Measurements from ENCODE around the gene GRK5. TPM values are rescaled to one million over a fixed set of nuclear protein-coding genes. Genes with fewer than 3 reads are reported as not detected.

GRK5 gene
- total and polyA plus RNA-seq, 2 donors from 2014 or later, result 7.3 to 18.7 TPM

GRCh38 chr10:119302591-119303253 lies 95.4 kb downstream of the GRK5 start:
- no peak overlapping the region for H3K27ac ChIP-seq (ENCODE audit: low read depth in 2 of 2, low read length in 2 of 2)

GRCh38 chr10:119303886-119304285 lies 96.5 kb downstream of the GRK5 start:
- Histone ChIP-seq H3K4me1 (ENCODE audit: control insufficient read depth in 2 of 3, insufficient read depth in 2 of 3, low read depth in 1 of 3, low read length in 3 of 3) (no peaks in the 10 kb centered on the region), H3K36me3 (ENCODE audit: control insufficient read depth in 2 of 3, insufficient read depth in 3 of 3, low read length in 3 of 3) (no peaks in the 10 kb centered on the region), H3K27ac (ENCODE audit: low read depth in 2 of 2, low read length in 2 of 2) (no peak overlapping the region), H3K27me3 (ENCODE audit: control insufficient read depth, insufficient read depth, low read length) (no peaks in the 10 kb centered on the region), H3K4me3 (ENCODE audit: low read length in 3 of 3) (no peak overlapping the region), H3K9me3 (ENCODE audit: control insufficient read depth in 2 of 3, insufficient read depth in 1 of 3, low read length in 3 of 3) (no peaks in the 10 kb centered on the region), H3K9ac (ENCODE audit: low read length in 3 of 3) (no peak overlapping the region)
- intact Hi-C loops (cut with DNase I), result no loop called here
- TF ChIP-seq CTCF (IDR thresholded peaks at IDR 0.05; ENCODE audit: borderline replicate concordance, extremely low read depth, insufficient read depth), result no peak
- FAIRE-seq (no peak), DNase-seq (peak in 1 of 5 donors; percentile 18)

More at GRCh38 chr10:119302591-119303253, 95.4 kb downstream of the GRK5 start:
- DNase-seq (peak in 1 of 5 donors; percentile 23), FAIRE-seq (no peak)
- no peak overlapping the region for H3K4me3 ChIP-seq (ENCODE audit: low read length in 3 of 3)
- H3K27me3 ChIP-seq (ENCODE audit: control insufficient read depth, insufficient read depth, low read length), result no peaks in the 10 kb centered on the region
- H3K9me3 ChIP-seq (ENCODE audit: control insufficient read depth in 2 of 3, insufficient read depth in 1 of 3, low read length in 3 of 3), result peaks cover 0 to 4% (median 0%) of the 10 kb centered on the region in 3 donors
- intact Hi-C loops (cut with DNase I), result no loop called here
- no peak overlapping the region for H3K9ac ChIP-seq (ENCODE audit: low read length in 3 of 3)
- H3K4me1 ChIP-seq (ENCODE audit: control insufficient read depth in 2 of 3, insufficient read depth in 2 of 3, low read depth in 1 of 3, low read length in 3 of 3), result no peaks in the 10 kb centered on the region
- no peak for TF ChIP-seq CTCF (IDR thresholded peaks at IDR 0.05; ENCODE audit: borderline replicate concordance, extremely low read depth, insufficient read depth)
- H3K36me3 ChIP-seq (ENCODE audit: control insufficient read depth in 2 of 3, insufficient read depth in 3 of 3, low read length in 3 of 3), result no peaks in the 10 kb centered on the region

- Histone ChIP-seq H3K4me3 (ENCODE audit: low read length in 3 of 3) (no peak overlapping the region), H3K36me3 (ENCODE audit: control insufficient read depth in 2 of 3, insufficient read depth in 3 of 3, low read length in 3 of 3) (no peaks in the 10 kb centered on the region), H3K4me1 (ENCODE audit: control insufficient read depth in 2 of 3, insufficient read depth in 2 of 3, low read depth in 1 of 3, low read length in 3 of 3) (no peaks in the 10 kb centered on the region), H3K9me3 (ENCODE audit: control insufficient read depth in 2 of 3, insufficient read depth in 1 of 3, low read length in 3 of 3) (no peaks in the 10 kb centered on the region), H3K27ac (ENCODE audit: low read depth in 2 of 2, low read length in 2 of 2) (no peak overlapping the region), H3K27me3 (ENCODE audit: control insufficient read depth, insufficient read depth, low read length) (no peaks in the 10 kb centered on the region), H3K9ac (ENCODE audit: low read length in 3 of 3) (no peak overlapping the region)
- DNase-seq (no peak), FAIRE-seq (no peak)
- intact Hi-C loops (cut with DNase I), result no loop called here
- no peak for TF ChIP-seq CTCF (IDR thresholded peaks at IDR 0.05; ENCODE audit: borderline replicate concordance, extremely low read depth, insufficient read depth)
Observed at GRCh38 chr10:119304541-119304940, 97.2 kb downstream of the GRK5 start.
